GM18861 (cell line): ENCODE measurements around the gene ATR.
"Not testable (repeated sequence)": the region's sequence is repeated elsewhere in the genome, so short reads cannot be mapped to it uniquely, and the experiment has no call there.

Experiments used
- ATAC-seq: cut with Tn5 transposase; IDR thresholded peaks from one replicate; pipeline ENCODE4 v1.9.1; 2021; ENCODE audit not compliant: unreplicated experiment

Gene ATR

DNA sequence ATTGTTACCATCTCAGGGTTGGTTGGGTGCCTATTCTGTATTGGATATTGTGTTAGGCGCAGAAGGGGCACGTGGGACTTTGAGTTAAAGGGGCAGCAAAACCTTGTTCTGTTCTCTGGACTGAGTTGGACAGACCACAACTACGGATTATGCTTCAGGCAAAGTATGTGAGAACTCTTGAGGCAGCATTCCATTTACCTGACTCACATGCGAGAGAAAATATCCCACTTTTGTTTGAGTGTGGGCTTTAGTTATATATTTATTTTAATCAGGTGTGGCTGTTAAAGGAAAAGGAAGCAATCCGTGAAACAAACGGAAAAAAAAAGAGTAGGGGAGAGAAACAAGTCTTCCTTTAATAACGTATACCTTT is 17.0 kb upstream of the ATR start:
- ATAC-seq: no peak

DNA sequence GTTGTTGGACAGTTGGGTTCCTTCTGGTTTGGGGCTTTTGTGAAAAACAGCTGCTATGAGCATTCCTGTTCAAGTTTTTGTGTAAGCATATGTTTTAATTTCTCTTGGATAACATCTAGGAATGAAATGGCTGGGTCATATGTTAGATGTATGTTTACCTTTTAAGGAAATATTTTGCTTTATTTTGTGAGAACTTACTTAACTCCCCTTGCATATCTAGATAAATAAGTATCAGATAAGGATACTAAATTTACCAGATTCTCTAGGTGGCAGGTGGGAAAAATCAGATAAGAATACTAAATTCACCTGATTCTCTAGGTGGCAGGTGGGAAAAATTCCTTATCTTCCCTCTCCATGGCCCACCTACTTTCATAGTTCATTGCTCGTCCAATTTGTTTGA is 16.6 kb upstream of the ATR start:
- no peak for ATAC-seq

DNA sequence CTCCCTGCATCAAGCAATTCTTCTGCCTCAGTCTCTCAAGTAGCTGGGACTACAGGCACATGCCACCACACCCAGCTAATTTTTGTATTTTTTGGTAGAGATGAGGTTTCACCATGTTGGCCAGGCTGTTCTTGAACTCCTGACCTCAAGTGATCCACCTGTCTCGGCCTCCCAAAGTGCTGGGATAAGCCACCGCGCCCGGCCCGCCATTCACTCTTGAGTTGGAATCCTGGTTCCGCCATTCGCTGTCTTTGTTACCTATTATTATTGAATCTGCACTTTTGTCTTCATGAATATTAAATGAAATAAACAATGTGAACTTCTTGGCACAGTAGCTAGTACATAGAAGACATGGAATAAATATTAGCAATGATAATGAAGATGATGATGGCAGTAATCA is 13.7 kb upstream of the ATR start:
- not testable (repeated sequence) for ATAC-seq

DNA sequence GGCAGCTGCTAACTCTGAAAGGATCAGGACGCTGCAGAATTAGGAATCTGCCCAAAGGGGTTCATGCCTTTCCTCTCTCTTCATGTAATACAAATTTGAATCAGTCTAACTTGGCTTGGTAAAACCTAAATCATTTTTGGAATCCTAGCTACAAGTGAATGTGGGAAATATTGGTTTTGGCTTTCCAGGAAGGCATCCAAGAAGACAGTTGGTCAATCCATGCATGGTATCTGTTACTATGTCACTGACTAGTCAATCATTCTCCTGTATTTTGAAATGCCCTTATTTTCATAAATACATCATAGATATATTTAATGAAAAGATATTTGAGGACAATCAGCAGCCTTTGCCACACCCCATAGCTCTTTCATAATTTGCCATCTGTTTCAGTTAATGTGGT is 10.2 kb upstream of the ATR start:
- ATAC-seq: no peak

DNA sequence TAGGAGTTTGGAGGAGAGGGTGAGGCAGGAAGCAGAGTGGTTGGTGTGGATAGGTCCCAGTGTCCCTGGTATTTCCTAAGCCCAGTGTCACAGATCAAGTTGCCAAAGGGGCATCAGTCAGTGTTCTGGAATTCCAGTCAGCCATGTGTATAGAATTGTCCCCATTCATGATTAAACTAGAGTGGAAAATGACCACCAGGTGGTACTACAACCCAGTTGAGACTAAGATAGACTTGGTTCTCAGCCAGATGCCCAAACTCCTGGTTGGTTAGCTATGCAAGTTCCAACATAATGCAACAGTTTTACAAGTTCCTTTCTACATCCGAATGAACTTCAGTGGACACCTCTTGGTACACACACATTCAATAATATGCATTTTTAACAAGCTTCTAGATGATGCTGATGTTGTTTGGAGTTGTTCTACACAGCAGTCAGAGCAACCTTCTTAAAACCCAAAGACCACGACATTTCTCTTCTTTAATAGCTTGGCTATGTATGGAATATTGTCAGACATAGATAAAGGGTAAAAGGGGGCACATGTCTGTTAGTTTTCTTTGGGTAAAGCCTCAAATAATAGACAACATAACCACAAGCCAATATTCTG is 8.4 kb upstream of the ATR start:
- peak; percentile 76 for ATAC-seq

DNA sequence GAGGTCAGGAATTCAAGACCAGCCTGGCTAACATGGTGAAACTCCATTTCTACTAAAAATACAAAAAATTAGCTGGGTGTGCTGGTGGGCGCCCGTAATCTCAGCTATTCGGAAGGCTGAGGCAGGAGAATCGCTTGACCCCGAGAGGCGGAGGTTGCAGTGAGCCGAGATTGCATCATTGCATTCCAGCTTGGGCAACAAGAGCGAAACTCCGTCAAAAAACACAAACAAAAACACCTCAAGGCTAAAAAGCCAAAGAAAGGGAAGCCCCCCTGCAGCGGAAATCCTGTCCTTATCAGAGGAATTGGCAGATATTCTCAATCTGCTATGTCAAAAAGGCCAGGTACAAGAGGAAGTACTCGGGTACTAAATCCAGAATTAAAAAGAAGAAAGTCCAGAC is 2.5 kb upstream of the ATR start:
- ATAC-seq: not testable (repeated sequence)

DNA sequence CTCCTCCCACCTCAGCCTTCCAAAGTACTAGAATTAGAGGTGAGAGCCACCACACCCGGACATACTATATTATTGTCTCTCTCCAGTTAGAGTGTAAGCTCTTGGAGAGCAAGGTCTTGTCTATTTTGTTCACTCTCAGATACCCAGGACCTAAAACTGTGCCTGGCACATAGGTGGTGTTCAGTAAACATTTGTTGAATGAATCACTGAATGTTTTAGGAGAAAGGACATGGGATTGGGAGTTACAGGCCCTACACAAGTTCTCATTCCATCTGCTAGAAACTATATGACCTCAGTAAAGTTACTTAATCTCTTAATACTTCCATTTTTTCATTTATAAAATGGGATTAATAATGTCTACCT is 1.5 kb upstream of the ATR start:
- no peak for ATAC-seq

DNA sequence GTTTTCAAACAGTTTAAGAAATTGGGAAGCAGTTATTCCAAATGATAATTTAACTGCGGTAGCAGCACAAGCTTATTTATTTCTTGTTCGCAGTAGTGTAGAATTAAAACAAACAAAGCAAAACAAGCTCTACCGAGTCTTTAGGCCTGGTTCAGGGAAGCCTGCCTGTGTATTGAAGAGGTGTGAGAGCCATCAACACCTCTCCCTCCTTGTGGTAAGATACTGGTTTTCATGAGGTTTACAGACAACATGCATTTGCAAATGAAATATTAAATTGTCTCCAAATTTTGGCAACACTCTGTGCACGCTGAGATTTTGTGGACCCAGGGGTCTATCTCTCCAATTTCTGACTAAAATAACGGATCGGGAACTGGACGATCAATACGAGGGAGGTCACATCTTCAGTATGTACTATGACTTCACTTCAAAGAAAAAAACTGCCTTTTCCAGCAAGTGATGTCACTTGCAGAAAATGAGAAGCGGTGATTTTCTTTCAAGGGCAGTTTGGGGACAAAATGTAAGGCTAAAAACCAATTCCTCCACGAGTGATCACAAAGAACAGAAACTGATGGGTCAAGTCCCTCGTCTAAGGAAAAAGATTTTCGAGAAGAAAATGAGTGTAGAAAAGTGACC is 721 bp downstream of the ATR start:
- ATAC-seq: no peak

DNA sequence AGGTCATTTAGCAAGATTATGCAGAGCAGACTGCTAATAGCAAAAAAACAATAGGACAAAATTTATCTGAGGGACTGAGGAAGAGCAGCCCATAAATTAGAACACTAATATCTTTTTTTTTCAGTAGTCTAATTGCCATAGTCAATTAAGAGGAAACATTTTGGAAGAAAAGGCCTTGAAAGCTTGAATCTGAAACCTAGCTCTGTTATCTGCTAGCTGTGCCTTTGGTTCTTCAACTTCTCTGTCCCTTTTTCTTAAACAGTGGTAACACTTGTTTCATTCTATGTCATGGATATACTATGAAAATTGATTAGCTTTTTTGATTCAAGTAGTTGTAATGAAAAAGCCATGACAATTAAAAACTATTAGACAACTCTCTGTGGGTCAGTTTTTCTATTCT is 1.7 kb downstream of the ATR start:
- no peak for ATAC-seq

DNA sequence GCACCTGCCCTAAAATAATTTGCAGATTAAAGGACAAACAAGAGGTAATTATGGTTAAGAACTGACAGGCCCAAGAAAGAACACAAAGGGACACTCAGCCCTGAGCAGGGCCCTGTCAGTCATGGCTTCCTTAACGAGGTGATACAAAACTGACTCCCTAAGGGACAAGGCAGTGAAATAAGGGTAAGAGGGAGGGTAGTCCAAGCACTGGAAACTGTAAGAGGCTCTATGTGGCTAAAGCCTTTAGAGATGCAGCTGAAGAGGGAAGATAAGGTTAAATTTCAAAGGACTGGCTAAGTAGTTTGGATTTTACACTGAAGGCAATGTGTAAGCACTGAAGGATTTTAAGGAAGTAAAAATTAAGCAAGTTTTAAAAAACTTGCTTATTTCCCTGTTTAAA is 3.9 kb downstream of the ATR start:
- ATAC-seq: no peak

DNA sequence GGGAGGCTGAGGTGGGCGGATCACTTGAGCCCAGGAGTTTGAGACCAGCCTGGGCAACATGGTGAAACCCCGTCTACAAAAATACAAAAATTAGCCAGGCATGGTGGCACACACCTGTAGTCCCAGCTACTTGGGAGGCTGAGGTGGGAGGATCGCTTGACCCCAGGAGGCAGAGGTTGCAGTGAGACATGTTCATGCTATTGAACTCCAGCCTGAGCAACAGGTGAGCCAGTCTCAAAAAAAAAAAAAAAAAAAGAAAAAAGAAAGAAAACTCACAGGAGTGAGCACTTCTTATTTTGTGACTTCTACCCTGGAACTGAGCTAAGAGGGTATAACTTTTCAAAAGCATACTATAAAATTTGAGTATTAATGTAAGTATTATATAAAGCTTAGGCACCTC is 4.3 kb downstream of the ATR start:
- not testable (repeated sequence) for ATAC-seq

DNA sequence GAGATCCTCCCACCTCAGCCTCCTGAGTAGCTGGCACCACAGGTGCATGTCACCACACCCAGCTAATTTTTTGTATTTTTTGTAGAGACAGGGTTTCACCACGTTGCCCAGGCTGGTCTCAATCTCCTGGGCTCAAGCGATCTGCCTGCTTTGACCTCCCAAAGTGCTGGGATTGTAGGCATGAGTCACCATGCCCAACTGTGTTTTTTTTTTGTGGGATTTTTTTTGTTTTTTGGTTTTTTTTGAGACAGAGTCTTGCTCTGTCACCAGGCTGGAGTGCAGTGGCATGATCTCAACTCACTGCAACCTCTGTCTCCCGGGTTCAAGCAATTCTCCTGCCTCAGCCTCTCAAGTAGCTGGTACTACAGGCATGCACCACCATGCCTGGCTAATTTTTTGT is 9.1 kb downstream of the ATR start:
- not testable (repeated sequence) for ATAC-seq

DNA sequence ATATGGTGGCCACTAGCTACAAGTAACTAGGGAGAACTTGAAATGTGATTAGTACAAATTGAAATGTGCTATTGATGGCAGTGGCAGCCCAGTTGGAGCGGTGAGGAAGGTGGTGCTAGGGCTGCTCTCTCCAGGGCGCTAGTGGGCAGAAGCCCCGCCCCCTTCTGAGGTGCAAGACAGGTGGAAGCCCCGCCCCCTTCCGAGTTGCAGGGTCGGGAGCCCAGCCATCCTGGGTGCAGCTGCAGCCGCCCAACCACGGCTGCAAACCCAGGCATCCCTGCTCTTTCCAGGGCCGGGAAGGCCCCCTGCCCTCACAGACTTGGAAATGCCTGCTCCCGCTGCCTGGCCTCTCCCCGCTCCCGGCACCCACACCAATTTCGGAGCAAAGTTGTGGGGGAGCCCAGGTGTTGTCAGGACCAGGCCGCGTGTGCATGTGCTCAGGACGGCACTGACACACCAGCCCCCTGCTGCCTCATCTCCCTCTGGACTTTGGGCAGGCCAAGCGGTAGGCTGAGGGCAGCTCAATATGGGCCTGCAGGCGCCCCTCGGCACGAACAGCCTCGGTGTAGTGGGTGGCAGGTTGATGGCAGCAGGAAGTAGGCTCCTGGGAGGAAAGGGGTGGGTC is 10.0 kb downstream of the ATR start:
- no peak for ATAC-seq

DNA sequence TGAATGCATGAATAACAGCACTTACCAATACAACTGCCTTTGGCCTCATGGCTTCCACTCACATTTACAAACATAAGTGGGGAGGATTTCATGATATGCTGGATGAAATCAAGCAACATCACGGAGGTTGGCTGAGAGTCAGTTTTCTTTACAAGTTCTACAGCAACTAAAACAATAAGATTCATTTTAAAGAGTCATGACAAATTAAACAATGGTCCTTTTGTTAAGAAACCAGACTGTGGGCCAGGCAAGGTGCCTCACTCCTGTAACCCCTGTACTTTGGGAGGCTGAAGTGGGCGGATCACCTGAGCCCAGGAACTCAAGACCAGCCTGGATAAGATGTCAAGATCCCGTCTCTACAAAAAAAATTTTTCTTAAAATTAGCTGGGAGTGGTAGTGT is 12.4 kb downstream of the ATR start:
- no peak for ATAC-seq

DNA sequence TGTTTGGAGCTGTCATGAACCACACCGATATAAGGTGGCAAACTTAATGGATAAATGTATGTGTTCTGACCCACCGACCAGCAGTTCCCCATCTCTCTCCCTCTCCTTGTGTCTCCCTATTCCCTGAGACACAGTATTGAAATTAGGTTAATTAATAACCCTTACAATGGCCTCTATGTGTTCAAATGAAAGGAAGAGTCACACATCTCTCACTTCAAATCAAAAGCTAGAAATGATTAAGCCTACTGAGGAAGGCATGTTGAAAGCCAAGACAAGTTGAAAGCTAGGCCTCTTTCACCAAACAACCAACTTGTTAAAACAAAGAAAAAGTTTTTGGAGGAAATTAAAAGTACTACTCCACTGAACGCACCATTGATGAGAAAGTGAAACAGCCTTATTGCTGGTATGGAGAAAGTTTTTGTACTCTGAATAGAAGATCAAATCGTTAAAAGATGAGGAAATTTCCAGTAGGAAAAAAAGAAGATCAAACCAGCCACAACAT is 15.0 kb downstream of the ATR start:
- ATAC-seq: no peak

DNA sequence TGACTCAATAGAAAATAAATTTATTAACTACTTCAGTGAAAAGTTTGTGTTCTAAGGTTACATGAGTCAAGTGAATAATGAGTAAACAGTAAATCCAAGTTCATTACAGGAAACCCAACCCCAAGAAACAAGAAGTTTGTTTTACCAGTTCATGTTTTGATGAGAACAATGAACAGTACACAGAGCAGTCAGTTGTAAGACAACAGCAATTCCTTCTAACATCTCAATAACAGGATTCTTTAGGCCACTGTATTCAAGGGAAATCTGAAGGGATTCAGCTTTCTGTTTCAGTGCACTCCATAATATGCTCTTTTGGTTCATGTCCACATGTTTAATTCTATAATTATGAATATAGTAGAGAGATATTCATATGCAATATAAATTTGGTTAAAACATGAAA is 18.4 kb downstream of the ATR start:
- no peak for ATAC-seq

DNA sequence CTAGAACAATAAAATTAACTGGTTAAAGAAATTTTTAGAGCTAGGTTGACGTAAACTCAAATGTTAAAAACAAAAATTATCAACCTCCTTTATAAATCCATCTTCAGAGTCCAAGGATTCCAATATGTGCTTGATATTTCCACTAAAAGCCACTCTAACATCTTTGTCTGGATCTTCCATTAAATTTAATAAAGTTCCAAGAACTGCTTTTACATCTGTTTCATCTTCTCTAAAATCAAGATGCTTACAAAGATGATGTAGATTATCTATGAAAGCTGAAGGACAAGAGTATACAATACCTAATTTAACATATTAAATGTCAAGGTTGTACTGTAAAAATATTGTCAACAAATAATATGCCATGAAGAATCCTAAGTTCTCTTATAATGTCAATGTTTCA is 24.8 kb downstream of the ATR start:
- no peak for ATAC-seq

DNA sequence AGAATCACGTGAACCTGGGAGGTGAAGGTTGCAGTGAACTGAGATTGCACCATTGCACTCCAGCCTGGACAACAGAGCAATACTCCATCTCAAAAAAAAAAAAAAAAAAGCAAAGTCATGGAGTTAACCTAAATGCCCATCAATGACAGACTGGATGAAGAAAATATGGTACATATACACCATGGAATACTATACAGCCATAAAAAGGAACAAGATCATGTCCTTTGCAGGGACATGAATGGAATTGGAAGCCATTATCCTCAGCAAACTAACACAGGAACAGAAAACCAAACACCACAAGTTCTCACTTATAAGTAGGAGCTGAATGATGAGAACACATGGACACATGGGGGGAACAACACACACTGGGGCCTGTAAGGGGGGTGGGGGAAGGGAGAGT is 26.0 kb downstream of the ATR start:
- ATAC-seq: not testable (repeated sequence)

DNA sequence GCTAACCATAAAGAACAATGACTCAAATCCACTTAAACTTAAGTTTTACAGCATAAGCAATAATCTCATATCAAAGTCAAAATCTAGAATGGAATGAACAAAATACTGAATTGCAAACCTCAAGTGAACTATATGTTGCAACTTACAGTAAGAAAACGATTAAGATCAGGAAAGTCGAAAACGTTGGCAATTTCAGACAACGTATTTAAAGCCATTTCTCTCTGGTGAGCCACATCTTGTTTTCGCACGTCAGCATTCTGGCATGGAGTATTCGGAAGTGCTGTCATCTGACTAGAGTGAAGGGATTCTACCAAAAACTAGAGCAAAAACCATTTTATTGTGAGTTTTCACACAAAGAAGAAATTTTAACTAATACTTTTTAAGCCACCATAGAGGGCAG is 28.5 kb downstream of the ATR start:
- no peak for ATAC-seq

DNA sequence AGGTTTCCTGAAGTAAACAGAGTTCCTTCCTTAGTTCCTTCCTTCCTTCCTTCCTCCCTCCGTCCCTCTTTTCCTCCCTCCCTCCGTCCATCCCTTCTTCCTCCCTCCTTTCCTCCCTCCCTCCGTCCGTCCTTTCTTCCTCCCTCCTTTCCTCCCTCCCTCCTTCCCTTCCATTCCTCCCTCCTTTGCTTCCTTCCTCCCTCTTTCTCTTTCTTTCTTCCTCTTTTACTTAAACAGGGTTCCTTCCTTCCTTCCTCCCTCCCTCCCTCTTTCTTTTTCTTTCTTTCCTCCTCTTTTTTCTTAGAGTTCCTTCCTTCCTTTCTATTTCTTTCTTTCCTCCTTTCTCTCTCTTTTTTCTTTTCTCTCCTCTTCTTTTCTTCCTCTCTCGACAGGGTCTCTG is 35.2 kb downstream of the ATR start:
- no peak for ATAC-seq

DNA sequence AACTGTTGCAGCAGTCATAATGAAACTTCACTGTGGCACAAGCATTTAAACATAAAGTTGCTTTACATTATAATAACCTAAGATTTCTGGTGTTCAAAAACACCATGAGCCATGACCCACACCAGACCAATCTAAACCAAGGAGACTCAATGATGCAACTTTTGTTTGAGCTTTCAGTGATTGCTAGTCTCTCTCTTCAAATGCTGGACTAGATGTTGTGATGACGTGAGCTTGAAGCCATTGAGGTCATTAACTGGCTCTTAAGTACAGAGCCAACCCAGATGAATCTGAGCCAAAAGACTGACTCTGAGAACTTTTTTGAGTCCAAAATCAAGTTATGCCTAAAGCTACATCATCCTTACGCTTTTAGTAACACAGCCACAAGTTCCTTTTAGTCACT is 36.5 kb downstream of the ATR start:
- ATAC-seq: no peak

DNA sequence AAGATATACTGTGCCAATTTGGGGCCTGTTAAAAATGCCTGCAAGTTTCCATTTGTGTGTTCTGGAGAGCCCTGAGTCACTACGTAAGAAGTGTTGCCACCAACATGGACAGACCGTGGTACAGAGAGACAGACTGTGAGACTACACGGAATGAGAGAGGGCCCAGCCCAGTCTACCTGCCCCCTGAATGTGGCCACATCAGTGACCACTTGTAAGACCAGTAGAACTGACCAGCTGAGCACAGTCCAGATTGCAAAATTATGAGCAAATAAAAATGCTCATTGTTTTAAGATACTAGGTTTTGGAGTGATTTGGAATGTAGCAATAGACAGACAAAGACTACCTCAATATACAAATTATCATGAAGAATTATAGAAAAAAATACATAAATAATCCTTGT is 42.0 kb downstream of the ATR start:
- no peak for ATAC-seq

DNA sequence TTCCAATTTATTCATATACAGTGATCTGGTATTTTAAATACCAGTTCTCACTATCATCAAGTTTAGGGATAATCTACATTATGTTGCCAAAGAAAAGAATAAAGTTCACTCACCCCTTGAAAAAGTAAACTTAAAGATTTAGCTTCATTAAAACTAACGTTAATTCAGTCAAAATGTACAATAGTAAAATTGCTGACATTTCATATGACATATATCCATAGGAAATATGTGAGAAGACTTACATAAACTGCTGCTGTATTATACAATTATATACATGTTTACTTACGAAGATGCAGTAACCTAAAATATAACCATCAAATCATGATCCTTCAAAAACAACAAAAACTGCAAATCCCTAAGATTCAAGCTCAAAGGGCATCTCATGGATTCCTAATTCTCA is 44.0 kb downstream of the ATR start:
- no peak for ATAC-seq
